Neutrophil (primary cell): ENCODE data around the gene TEX13B.

Source experiments
- H3K27ac ChIP-seq: fragments of 200-600 bp; sonication (generic); 2 replicates; pipeline ENCODE4 v1.5.1; 2016; ENCODE audit warnings: mild to moderate bottlenecking, moderate library complexity
- H3K27me3 ChIP-seq: fragments of 200-600 bp; sonication (generic); 2 replicates; pipeline ENCODE4 v1.6.0; 2016; ENCODE audit warnings: mild to moderate bottlenecking
- H3K36me3 ChIP-seq: fragments of 200-600 bp; sonication (generic); 2 replicates; pipeline ENCODE4 v1.5.1; 2017
- H3K4me1 ChIP-seq, 2 experiments: fragments of 200-600 bp in 1 of 2; sonication (generic) in 1 of 2; 1 replicate in 1 of 2; 2 replicates in 1 of 2; pipeline versions ENCODE4 v1.5.1 to v1.6.1; 2013 to 2016; ENCODE audit warnings: low read depth in 1 of 2, low read length in 1 of 2, mild to moderate bottlenecking in 1 of 2, moderate library complexity in 1 of 2; ENCODE audit not compliant: control insufficient read depth in 1 of 2, insufficient read depth in 1 of 2
- H3K4me3 ChIP-seq, 2 experiments: fragments of 200-600 bp in 1 of 2; sonication (generic) in 1 of 2; 1 replicate in 1 of 2; 2 replicates in 1 of 2; pipeline ENCODE4 v1.5.1; 2013 to 2016; ENCODE audit warnings: low read depth in 1 of 2, low read length in 1 of 2, mild to moderate bottlenecking in 1 of 2, moderate library complexity in 1 of 2
- H3K9me3 ChIP-seq: fragments of 200-600 bp; sonication (generic); 2 replicates; pipeline ENCODE4 v1.5.1; 2016
- CTCF ChIP-seq: fragments of 200-600 bp; sonication (generic); IDR thresholded peaks from 2 replicates; pipeline ENCODE4 v1.5.1; 2016; ENCODE audit warnings: antibody characterized with exemption

TEX13B gene

DNA sequence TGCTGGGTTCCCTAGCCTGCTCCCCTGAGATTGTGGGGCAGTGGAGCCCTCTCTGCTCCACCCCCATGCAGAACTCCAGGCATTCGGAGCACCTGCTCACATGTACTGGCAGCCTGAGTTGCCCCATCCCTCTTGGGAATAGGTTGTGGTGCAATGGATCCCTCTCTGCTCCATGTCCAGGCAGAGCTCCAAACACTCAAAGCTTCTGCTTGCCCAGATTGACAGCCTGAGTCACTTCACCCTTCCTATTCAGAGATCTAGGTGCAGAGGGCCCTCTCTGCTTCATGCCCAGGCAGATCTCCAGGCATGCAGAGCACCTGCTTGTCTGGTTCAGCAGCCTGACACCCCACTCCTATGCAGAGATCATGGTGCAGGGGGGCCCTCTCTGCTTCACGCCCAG lies 18.6 kb upstream of the TEX13B start:
- TF ChIP-seq CTCF: no peak
- H3K4me3 ChIP-seq: no peak overlapping the region
- no peaks in the 10 kb centered on the region for H3K4me1 ChIP-seq
- H3K27ac ChIP-seq: no peak overlapping the region
- H3K36me3 ChIP-seq: no peaks in the 10 kb centered on the region
- no peaks in the 10 kb centered on the region for H3K27me3 ChIP-seq
- H3K9me3 ChIP-seq: no peaks in the 10 kb centered on the region

DNA sequence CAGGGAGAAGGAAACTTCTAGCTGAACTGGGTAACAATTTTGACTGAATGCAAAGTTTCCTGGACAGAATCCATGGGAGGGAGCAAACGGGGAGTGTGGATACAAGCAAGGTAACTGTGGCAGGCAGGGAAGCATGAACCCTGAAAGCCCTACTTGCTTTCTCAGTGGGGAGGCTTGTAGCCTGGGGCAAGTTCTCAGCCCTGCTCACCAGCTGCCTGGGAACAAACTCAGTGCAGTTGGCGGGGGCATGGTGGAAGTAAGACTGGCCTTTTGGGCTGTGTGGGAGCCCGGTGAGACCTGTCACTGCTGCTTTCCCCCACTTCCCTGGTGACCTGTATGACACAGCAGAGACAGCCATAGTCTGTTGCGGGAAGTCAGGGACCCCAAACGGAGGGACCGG lies 14.0 kb upstream of the TEX13B start:
- Histone ChIP-seq H3K36me3 (no peaks in the 10 kb centered on the region), H3K9me3 (no peaks in the 10 kb centered on the region), H3K4me1 (no peaks in the 10 kb centered on the region), H3K27me3 (no peaks in the 10 kb centered on the region), H3K4me3 (no peak overlapping the region), H3K27ac (no peak overlapping the region)
- TF ChIP-seq CTCF: no peak

GRCh38 chrX:107985033-107985432 lies 2.9 kb upstream of the TEX13B start:
- H3K27ac ChIP-seq: no peak overlapping the region
- H3K9me3 ChIP-seq: no peaks in the 10 kb centered on the region
- H3K36me3 ChIP-seq: no peaks in the 10 kb centered on the region
- no peak overlapping the region for H3K4me3 ChIP-seq
- no peak for TF ChIP-seq CTCF
- H3K4me1 ChIP-seq: no peaks in the 10 kb centered on the region
- H3K27me3 ChIP-seq: no peaks in the 10 kb centered on the region

GRCh38 chrX:107979534-107979933 lies 2.6 kb downstream of the TEX13B start:
- H3K4me1 ChIP-seq: no peaks in the 10 kb centered on the region
- H3K27ac ChIP-seq: no peak overlapping the region
- no peak overlapping the region for H3K4me3 ChIP-seq
- H3K36me3 ChIP-seq: no peaks in the 10 kb centered on the region
- H3K27me3 ChIP-seq: no peaks in the 10 kb centered on the region
- TF ChIP-seq CTCF: no peak
- H3K9me3 ChIP-seq: no peaks in the 10 kb centered on the region

DNA sequence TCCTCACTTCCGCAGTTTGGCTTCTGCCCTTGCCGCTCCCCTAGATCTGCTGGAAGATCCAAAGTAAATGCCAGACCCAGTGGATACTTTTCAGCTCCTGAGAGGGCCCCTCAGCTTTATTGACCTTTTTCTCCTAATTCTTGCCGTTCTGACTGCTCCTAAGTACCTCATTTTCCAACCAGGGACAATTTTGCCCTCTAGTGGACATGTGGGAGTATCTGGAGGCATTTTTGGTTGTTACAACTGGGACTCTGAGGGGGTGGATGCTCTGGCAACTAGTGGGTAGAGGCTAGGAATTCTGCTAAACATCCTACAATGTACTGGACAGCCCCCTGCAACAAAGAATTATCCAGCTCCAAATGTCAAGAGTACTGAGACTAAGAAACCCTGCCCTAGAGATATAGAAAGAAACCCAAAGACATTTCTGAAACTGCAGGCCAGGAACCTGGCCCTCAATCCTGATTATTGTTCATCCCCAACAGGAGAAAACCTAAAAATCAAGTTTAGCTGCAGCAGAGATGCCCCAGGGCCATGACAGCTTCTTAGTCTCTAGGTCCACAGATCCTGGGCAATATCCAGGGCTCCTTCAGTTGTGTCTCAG lies 3.4 kb downstream of the TEX13B start:
- H3K9me3 ChIP-seq: no peaks in the 10 kb centered on the region
- no peaks in the 10 kb centered on the region for H3K4me1 ChIP-seq
- TF ChIP-seq CTCF: no peak
- H3K27me3 ChIP-seq: no peaks in the 10 kb centered on the region
- H3K27ac ChIP-seq: no peak overlapping the region
- no peaks in the 10 kb centered on the region for H3K36me3 ChIP-seq
- H3K4me3 ChIP-seq: no peak overlapping the region

DNA sequence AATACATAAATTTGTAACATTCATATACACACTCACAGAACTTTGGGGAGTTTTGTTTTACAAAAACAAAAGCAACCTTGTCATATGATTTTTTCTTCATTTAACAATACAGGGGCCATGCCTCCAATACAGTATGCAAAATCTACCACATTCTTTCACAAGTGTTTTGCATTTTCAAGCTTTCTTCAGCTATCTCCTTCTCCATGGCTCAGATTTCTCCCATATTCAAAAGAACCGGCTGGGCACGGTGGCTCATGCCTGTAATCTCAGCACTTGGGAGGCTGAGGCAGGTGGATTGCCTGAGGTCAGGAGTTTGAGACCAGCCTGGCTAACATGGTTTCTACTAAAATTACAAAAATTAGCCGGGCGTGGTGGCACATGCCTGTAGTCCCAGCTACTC lies 4.1 kb downstream of the TEX13B start:
- TF ChIP-seq CTCF: no peak
- no peaks in the 10 kb centered on the region for H3K36me3 ChIP-seq

More for the DNA sequence above, 4.1 kb downstream of the TEX13B start:
- Histone ChIP-seq H3K4me3 (no peak overlapping the region), H3K27me3 (no peaks in the 10 kb centered on the region), H3K9me3 (no peaks in the 10 kb centered on the region), H3K4me1 (no peaks in the 10 kb centered on the region), H3K27ac (no peak overlapping the region)
